GM12801 (cell line): ENCODE measurements around the gene ADAMTS9.

Source experiments
- CTCF ChIP-seq: IDR thresholded peaks from one replicate; pipeline ENCODE4 v1.5.1; 2011; ENCODE audit warnings: control low read depth; ENCODE audit not compliant: insufficient read length; ENCODE audit errors: extremely low read depth

ADAMTS9 gene

DNA sequence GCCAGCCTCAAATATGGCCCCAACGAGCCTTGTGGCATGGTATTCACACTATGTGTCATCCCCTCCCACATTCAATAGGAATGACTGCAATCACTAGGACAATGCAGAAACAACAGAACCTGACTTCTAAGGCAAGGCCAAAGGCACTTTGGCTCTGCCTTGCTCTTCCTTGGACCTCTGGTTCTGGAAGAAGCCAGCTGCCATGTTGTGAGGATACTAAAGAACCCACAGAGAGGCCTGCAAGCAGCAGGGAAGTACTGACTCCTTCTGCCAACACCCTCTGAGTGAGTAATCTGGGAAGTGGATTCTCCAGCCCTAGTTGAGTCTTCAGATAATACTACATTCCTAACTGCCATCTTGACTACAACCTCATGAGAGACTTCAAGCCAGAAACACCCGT is 64.7 kb downstream of the ADAMTS9 start:
- no peak for TF ChIP-seq CTCF

- TF ChIP-seq CTCF = no peak
Observed at GRCh38 chr3:64621726-64622395, 65.9 kb downstream of the ADAMTS9 start.

DNA sequence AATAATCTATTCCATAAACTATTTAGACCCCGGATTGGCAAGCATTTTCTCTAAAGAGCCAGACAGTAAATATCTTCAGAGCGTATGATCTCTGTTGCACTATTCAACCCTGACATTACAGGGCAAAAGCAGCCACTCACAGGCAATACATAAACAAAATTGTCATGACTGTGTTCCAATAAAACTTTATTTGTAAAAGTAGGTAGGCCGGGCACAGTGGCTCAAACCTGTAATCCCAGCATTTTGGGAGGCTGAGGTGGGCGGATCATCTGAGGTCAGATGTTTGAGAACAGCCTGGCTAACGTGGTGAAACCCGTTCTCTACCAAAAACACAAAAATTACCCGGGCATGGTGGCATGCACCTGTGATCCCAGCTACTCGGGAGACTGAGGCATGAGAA is 66.5 kb downstream of the ADAMTS9 start:
- TF ChIP-seq CTCF = no peak

DNA sequence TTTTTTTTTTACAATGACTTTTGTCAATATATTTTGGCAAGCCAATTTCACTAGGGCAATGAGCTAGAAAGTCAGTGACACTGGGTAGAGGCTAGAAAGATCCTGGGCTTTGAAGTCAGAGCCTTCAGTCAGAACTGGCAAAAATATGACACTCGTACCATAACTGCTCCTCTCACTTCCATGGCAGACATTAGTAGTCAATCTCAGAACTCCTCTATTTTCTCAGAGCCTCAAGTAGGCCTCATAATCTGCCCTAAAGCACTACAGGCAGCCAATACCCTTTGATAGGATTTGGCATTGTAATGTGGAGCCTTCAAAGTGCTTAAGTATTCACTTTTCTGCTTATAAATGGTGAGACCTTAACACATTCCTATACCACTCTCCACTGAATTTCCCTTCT is 67.8 kb downstream of the ADAMTS9 start:
- no peak for TF ChIP-seq CTCF

GRCh38 chr3:64619216-64619615 is 68.6 kb downstream of the ADAMTS9 start:
- TF ChIP-seq CTCF = no peak

DNA sequence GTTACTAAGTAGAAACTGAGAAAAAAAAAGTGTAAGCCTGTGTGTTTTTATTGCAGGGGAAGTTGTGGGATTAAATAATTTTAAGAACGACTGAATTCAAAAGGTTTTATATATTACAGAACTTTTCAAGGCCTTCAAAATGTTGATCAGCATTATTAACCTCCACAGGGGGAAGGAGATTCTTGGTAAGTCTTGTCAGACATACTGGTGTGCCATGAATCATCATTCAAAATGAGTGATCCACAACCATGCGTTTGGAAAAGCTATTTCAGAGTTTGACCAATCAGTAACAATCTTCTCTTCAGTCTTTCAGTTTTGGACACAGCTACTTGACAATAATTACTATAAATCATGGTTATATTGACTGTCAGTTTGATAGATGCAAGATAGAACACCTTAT is 70.2 kb downstream of the ADAMTS9 start:
- TF ChIP-seq CTCF = no peak

- TF ChIP-seq CTCF = no peak
Observed at GRCh38 chr3:64616953-64617352, 70.8 kb downstream of the ADAMTS9 start.
